ENCODE data around the gene UBL4B.

Gene UBL4B

DNA sequence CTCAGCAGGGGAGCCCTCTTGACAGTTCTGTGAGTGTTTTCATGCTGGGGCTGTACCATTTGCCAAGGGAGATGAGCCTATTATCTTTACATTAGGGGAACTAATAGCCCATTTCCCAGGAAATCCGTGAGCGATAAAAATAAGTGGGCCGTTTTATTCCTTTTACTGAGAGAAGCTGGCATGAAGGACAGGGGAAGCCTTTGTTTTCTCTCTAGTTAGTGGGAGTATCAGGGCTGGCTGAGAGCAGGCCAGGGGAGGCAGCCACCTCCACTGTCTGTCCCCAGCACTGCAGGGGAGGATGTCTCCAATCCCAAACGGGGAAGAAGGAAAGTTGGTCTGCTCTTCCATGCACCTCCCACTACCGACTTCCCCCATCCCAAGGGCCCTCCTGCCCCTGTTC is 2.5 kb downstream of the UBL4B start:
- no peak for DNase-seq (ENCODE audit: low read depth)

DNA sequence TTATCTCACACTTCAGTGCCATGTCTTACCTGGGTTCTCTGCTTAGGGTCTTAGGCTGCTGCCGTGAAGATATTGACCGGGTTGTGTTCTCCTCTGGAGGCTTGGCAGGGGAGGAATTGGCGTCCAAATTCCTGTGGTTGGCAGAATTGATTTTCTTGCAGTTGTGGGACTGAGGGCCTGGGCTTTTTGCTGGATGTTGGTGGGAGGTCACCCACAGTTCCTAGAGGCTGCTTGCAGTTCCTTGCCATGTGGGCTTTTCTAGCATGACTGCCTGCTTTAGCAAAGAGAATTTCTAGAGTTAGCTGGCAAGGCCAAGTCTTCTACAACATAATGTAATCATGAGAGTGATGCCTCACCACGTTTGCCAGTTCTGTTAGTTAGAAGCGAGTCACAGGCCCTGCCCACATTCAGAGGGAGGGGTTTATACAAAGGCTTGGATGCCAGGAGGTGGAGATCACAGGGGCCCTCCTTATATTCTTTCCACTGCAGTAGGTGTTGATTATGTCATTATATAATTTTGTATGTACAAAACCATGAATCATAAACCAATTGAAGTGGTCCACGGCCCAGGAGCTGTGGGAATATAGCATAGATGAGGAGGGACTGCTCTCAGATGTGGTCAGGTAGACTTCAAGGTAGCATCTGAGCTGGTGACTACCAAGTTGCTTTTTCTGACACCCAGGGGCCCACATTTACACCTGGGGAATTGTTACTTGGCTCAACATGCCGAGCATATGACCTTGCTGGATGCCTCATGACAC is 6.6 kb downstream of the UBL4B start:
- no peak for DNase-seq (ENCODE audit: low read depth)

DNA sequence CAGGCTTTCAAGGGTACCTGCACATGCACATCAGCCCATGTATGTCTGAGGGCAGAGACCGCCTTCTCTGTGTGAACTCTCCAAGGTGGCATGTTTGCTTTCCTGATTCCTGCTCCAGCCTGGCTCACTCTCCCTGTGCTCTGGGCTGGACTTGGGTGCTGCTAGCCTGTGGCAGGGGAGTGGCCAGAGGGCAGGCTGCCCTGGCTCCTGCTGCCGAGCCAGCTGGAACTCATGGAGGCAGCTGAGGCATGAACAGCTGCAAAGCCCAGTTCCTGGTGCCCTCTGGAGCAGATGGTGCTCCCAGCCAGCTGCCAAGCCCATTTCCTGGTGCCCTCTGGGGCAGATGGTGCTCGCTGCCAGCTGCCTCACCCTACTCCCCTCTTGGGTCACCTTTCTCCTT is 7.6 kb downstream of the UBL4B start:
- no peak for DNase-seq (ENCODE audit: low read depth)

DNA sequence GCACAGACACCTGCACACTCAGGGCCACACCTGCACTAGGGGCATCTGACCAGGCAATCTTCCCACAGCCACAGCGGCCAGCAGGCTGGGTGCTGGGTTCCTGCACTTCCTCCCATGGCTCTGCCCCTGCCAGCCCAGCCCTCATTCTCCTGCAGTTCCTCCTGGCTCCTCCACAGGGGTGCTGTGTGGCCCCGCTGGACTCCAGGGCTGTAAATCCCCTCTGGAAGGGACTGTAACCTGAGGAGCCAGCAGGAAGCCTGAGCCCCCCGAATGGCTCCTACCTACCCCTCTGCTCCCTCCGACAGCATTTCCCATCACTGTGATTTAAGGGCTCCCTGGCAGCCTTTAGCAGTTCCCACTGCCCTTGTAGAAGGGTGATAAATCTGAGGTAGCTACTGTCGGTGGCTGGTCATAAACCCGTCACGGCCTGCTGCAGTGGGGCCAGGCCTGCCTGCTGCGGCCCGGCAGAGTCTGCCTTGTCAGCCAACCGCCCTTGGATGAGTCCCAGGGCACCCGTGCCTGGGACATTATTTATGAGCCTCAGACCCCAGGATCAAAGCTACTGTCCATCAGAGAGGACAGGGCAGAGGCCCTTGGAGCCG is 8.8 kb downstream of the UBL4B start:
- DNase-seq (ENCODE audit: low read depth), result no peak

DNA sequence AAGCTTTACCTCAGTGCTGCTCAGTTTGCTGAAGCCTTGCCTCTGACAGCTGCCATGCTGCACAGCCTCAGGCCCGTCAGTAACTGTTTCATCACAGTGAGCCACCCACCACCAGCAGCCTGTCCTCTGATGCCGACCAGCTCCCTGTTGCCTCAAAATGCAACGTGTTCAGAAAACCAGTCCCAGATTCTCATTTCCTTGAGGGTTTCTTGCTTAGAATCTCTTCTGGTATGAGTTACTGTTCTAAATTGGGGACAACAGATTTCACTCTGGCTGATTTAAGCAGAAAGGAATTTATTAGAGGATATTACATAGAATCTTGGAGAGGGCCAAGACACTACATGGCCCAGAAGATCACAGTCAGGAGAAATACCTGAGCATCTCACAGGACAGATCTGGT is 11.0 kb downstream of the UBL4B start:
- no peak for DNase-seq (ENCODE audit: low read depth)

DNA sequence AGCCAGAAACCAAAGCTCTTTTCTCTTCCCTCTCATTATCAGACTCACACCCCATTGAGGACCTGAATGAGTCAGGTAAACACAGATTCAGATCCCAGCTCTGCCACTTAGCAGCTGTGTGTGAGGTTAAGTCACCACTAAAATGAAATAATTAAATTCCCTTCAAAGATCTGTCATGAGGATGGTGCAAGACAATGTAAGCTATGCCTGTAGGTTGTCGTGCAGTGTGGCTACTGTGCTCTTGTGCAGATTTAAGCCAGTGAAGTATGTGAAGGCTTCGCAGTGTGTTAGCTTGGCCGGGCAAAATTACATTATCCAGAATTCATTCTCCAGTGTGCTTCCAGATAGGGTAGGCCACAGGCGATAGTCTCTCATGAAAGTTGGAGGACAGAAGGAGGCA is 13.6 kb downstream of the UBL4B start:
- DNase-seq (ENCODE audit: low read depth), result no peak

DNA sequence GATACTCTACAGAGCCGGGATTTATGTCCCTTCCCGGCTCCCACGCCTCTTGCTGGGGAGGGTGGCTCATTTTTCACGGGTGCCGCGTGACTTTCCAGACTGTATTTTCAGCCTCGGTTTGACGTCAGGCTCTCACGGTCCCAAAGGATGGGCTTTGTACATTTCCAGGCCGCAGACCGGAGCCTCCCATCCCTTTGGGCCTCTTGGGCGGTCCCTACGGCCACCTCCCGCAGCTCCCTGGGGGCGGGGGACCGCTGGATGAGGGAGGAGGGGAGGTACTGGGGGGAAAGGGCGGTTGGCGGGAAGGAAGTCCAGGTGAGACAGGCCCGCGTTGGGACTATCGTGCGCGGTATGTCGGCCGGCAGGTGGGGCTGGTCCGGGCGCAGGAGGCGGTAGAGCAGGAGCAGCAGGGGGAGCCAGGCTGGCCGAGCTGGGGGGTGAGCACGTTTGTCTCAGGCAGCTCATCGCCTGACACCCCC is 17.9 kb downstream of the UBL4B start:
- DNase-seq (ENCODE audit: low read depth), result no peak

DNA sequence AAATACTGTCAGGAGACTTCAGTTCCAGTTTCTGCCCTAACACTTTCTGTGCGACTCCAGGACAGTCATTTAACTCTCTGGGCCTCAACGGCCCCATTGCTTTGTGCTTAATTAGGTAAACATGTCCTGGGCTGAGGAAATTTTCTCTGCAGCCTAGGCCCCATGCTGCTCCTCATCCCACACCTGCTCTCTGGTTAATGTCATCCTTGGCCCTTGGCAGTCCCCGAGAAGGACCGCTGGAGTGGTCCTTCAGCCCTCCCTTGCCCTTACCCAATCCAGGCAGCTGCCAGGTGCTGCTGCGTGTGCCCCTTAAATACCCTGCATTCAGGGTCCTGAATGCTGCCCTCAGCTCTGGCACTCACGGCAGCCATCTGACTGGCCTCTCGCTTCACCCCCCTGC is 18.7 kb downstream of the UBL4B start:
- DNase-seq (ENCODE audit: low read depth), result no peak

DNA sequence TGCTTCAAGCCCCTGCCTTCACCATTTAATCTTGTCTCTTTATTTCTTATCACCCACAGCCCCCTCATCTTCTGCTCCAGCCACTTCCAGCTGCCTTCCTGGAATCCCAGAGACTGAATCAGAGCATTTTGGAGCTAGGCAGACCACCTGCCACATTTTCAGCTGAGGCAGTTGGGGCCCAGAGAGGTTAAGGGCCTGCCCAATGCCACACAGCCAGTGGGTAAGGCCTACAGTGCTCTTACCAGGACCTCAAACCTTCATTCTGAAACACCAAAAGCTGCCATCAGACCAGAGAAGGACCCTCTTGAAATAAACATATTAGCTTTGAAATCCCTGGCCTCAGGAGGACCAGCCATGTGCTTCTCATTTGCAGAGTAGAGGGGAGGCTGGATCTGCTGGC is 20.4 kb downstream of the UBL4B start:
- DNase-seq (ENCODE audit: low read depth), result no peak

DNA sequence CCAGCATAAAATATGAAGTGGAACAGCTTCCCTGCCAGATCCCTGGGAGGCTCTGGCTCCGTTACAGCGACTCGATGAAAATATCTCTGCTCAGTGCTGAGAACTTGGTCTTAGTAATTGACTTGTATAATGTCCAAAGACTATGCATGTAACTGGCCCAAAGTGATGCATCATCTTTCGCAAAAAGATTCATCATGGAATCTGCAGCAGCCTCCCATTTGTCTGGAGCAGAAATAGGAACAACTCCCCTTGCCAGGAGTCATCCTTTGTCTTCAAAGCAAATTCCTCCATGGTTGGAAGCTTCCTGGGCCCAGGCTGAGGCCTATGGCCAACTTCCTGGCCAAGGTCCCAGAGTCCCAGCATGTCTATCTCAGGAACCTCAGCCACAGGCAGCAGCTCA is 21.2 kb downstream of the UBL4B start:
- no peak for DNase-seq (ENCODE audit: low read depth)

DNA sequence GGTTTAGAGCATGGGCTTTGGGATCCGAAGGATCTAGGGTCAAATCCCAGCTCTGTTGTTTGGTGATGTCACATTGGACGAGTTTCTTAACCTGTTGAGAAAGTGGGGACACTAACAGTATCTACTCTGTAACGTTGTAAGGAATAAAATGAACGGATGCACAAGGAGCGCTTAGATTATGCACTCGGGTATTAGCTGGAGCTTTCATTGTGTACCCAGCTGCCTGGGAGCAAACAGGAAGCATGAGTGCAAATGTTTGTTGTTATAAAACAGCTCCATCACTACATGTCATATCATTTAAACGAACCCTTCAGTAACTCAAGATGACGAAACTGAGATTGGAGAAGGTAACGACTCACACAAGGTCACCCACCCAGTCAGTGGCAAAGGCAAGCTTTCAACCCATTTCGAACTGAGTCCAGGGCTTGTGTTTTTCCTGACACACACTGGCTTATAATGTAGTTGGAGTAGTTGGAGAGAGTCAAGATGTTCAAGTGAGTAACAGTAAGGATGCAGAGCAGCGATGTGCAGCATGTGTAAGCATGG is 21.9 kb downstream of the UBL4B start:
- no peak for DNase-seq (ENCODE audit: low read depth)

DNA sequence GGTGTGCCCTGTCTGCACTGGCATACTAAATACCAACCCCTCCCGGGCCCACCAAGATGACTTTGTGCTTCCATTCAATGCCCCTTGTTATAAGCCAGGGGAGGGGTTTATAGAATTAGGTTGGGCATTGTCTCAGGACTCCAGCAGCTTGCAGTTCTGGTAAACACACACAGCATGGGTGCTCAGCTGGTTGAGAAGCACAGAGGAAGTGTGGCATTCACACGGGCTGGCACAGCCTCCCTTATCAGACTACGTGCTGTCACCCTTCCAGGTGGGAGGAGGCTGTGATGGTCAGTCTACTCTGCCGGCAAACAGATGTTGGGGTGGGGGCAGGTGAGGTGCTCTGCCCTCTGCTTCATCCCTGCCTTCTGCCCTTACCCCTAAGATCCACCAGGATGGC is 23.0 kb downstream of the UBL4B start:
- DNase-seq (ENCODE audit: low read depth), result no peak

DNA sequence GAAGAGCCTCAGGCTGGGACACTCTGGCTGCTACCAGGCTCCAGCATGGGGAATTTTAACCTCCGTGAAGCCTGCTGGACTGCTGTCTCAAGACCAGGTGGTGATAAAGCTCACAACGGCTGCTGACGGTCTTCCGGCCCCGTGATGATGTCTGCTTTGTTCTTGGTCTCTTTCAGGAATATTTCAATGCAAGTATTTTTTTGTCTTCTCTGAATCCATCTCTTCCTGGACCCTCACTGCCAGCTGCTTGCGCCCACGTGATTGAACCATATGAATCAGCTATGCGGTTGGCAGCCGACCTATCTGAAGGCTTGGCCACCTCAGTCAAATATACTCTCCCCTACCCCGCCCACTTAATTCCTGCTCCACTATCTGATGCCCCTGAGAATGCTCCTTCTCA is 23.4 kb downstream of the UBL4B start:
- DNase-seq (ENCODE audit: low read depth), result no peak

DNA sequence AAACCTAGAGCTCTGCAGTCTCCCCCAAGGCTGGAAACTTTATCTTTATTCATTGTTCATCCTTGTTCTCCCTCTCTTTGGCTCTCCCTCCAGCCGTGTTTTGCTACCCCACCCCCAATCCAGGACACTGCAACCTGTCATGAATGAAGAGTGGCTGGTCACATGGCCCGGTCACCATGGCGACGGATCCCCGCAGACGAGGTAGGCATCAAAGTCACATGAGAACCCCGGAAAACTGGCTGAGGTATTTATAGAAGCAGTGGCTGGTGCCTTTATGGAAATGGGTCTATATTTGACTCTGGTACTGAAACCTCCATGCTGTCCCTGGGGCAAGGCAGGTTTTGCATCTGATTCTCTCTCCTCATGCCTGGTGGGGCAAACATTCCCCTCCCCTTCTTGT is 24.7 kb downstream of the UBL4B start:
- DNase-seq (ENCODE audit: low read depth), result no peak

DNA sequence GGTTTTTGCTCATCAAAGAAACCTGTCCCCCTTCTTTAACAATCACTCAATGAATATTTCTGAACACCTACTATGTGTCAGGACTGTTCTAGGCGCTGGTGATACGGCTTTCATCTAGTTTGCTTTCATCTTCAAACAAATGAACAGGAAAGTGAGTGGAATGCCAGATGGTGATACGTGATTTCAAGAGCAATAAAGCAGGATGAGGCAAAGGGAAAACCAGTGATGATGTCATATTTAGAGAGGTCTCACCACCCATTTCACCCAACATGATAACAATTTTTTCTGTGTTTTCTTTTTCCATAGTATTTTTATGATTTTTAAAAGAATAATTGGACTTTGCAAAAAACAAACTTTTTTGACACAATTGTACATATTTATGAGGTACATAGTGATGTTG is 26.7 kb downstream of the UBL4B start:
- no peak for DNase-seq (ENCODE audit: low read depth)

DNA sequence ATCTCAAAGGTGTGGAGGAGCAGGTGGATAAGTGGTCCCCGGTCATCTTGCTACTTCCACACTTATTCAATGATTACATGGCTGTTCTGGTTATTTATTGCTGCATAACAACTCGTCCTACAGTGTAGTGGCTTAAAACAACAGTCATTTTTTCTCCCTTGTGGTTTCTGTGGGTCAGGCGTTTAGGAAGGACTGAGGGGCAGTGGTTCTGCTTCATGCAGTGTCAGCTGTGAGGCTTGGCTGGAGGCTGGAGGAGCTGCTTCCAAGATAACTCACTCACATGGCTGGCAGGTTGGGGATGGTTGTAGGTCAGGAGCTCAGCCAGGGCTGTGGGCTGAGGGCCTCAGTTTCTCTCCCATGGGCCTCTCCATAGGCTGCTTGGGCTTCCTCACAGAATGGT is 32.1 kb downstream of the UBL4B start:
- DNase-seq (ENCODE audit: low read depth), result no peak

DNA sequence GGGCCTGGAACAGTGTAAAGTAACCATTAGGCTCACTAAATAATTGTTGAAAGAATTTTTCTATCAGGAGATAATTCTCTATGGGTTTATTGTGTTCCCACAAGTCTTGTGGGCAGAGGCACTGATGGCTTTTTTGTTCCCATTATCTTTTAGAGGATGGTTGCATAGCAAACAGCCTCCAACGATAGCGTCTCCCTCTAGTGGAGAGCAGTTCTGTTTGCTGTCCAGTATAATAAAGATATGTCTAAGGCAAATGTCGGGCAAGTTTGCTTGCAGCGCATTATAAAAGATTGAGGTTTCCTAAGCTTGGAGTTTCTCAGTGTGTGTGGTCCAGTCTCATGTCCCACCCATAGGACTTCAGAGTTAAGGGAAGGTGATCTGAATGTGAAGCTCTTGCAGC is 36.7 kb downstream of the UBL4B start:
- DNase-seq (ENCODE audit: low read depth), result no peak

DNA sequence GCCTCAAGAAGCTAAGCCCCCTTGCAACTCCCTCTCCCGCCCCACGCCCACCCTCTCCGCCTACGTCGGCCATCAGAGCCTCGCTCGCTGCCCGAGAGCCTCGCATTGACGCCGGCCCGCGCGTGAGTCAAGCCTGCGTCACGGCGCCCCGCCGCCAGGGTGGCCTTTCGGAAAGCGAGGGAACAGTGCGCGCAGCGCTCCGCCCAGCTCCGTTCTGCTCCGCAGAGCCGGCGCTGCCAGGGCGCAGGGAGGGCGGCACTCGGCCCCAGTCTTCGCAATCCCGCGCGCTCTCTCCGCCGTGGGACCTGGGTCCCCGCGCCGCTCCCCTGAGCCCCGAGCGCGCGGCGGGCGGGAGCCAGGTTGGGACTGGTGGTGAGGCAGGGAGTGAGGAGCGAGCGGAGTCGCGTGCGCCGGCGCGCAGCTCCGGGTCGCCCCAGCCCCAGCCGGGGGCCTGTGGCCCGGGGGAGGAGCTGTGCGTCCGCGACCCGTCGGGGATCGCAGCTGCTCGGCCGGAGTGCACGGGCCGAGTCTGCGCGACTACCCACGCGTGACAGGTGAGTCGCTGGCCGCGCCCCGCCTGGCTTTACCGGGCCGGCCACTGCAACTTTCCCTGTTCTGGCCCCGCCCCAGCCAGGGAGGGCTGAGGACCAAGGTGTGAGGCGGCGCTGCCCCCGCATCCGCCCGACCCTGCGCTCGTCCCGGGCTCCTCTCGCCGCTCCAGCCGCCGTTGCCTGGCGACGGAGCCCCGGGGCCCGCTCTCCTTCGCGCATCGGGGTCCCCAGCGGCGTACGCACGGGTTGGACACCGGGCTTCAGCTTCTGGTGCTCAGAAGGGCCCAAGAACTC is 38.3 kb downstream of the UBL4B start, which contains the start of gene SLC6A17:
Gene SLC6A17, plus strand, starts transcription at position 165 of the 845 bp plus-strand sequence. CDS start 16,436 bp downstream, outside the sequence.
- DNase-seq (ENCODE audit: low read depth), result no peak

DNA sequence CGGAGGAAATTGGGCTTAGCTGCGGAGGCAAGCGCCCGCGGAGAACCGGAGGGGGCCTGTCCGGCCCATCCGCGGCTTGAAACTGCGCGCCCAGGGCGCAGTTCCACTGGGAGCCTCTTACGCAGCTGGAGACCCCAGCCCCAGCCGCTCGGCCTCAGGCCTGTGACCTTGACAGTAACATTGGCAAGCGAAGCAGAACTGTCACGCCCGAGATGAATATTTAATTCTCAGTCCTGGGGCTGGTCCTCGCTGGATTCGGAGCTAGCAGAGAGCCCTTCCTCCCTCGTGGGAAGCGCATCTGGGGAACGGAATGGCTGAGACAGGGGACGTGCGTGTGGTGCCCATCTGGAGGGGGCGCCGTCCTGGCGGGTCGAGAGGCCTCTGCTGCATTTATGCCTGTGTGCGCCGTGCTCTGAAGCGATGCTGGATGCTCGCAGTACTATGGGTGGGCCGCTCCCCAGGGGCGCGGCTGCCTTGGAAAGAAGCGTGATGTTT is 39.0 kb downstream of the UBL4B start:
- DNase-seq (ENCODE audit: low read depth), result no peak

DNA sequence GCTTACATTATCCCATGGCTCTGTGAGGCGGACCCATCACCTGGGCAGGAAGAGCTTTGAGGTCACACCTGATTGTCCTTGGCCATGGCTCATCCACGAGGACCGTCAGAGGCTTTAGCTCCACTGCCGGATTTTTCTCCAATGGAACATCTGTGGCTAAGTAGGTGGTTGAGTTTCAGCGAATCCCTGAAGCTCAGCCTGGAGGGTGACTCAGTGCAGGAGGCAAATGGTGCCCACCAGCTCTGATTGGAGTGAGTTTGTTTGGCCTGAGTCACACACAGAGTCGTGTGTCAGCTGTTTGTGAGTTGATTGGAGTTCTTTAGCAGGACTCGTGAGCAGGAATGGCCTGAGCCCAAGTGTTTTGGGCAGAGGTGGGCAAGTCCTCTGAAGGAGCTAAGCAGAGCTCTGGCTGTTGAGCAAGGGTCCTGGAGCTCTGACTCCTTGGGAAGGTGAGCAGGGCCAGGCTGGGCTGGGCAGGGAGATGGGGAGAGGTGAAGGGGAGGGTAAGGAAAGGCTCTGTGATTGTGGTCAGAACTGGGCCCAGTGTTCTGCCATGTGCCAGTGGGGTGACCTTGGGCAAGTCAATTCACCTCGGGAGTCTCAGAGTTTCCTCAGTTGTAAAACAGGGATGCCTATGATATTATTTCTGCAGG is 40.0 kb downstream of the UBL4B start:
- DNase-seq (ENCODE audit: low read depth), result no peak

DNA sequence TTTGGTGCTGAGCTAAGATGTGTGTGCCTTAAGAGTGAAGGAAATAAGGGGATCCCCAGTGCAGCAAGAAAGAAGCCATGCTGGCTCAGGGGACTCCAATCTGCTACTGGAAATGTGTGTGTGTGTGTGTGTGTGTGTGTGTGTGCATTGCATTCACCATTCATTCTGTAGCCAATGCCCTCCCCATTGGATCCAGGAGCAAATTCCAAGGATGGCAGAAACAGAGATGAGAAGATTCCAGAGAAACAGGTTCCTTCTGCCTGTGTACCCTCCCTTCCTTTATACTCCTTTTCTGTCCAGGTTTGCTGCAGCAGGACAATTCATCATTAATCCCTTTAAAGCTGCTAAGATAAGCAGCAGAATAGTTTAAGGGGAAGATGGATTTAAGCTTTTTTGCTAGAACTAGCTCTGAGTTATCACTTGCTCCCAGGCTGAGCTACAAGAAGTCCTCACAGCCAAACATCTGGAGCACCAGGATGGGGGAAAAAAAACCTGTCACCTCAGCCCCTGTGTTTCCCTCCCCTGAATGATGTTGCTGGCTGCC is 41.2 kb downstream of the UBL4B start:
- no peak for DNase-seq (ENCODE audit: low read depth)
